Measurements from ENCODE around the gene VSIG10L2.

DNA sequence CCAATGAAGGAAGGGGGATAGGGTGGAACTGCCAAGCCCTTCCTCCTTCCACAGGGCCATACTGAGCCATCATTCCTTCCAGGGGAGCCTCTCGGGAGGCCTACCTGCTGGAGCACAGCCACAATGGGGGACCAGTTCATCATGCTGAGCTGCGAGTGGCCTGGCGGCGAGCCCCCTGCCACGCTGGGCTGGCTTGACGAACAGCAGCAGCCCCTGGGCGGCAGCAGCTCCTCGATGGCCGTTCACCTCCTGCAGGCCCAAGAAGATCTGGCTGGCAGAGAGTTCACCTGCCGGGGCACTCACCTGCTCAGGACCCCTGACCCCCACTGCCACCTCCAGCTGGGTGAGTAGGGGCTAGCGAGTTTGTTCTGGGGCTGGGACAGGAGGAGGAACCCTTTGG is 5.9 kb downstream of the VSIG10L2 start:
- TF ChIP-seq KDM1A (IDR thresholded peaks at IDR 0.05; ENCODE audit: low read depth) (no peak), JUN (IDR thresholded peaks at IDR 0.05) (no peak), CEBPB (IDR thresholded peaks at IDR 0.05) (no peak), CTCF (IDR thresholded peaks at IDR 0.05) (no peak)
